Osteocyte (in vitro differentiated cells): ENCODE data around the gene PTAR1. TPM values are rescaled to one million over a fixed set of nuclear protein-coding genes. Genes with fewer than 3 reads are reported as not detected.

Source experiments
- DNase-seq: peaks from one replicate; pipeline ENCODE4 v3.0.0; 2021; ENCODE audit warnings: mixed read lengths; ENCODE audit not compliant: unreplicated experiment; ENCODE audit errors: extremely low spot score
- H3K27ac Mint-ChIP-seq: one replicate; pipeline ENCODE4 v1.8.0; 2021; ENCODE audit warnings: mild to moderate bottlenecking, mixed read lengths; ENCODE audit not compliant: unreplicated experiment
- H3K27me3 Mint-ChIP-seq: one replicate; pipeline ENCODE4 v1.8.0; 2021; ENCODE audit warnings: mixed read lengths; ENCODE audit not compliant: unreplicated experiment
- H3K36me3 Mint-ChIP-seq: one replicate; pipeline ENCODE4 v1.8.0; 2021; ENCODE audit warnings: mixed read lengths; ENCODE audit not compliant: unreplicated experiment
- H3K4me1 Mint-ChIP-seq: one replicate; pipeline ENCODE4 v1.8.0; 2021; ENCODE audit warnings: mixed read lengths; ENCODE audit not compliant: unreplicated experiment
- H3K4me3 Mint-ChIP-seq: one replicate; pipeline ENCODE4 v1.8.0; 2021; ENCODE audit warnings: mild to moderate bottlenecking, moderate library complexity, mixed read lengths; ENCODE audit not compliant: unreplicated experiment
- H3K9me3 Mint-ChIP-seq: one replicate; pipeline ENCODE4 v1.8.0; 2021; ENCODE audit warnings: mixed read lengths; ENCODE audit not compliant: unreplicated experiment
- total RNA-seq: library from RNA; stranded (reverse); gene quantifications from 2 replicates; pipeline ENCODE4 v1.2.1, GENCODE V29; 2021
- TF ChIP-seq, protein P1 (sequence below): fragments of 200-600 bp; sonication (generic); IDR thresholded peaks from 2 replicates; pipeline ENCODE4 v1.5.0; 2021; ENCODE audit warnings: antibody characterized with exemption, mild to moderate bottlenecking, moderate library complexity

The PTAR1 gene
- total RNA-seq, 1 donor from 2014 or later = 48.8 TPM

DNA sequence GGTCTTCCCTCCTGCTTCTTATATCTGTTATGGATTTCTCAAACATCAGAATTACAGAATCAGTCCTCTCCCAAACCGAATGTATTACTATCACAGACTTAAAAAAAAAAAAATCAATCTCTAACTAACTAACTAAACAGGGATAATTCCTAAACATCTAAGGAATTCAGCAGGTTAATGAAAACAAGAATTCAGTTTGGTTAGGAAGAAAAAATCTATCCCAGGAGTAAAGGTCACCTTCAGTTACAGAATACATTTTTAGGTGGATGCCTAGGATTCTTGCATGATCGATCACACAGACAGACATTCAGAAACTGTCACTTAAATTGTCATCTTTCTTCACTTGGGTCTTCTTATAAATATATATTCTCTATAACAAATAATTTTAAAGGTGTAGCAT is 11.5 kb downstream of the PTAR1 start:
- Mint-ChIP-seq H3K36me3 (peaks cover 29% of the 10 kb centered on the region), H3K4me1 (peaks cover 33% of the 10 kb centered on the region), H3K9me3 (no peaks in the 10 kb centered on the region), H3K27ac (peak overlapping the region; percentile 21), H3K4me3 (no peak overlapping the region), H3K27me3 (no peaks in the 10 kb centered on the region)
- DNase-seq = no peak
- TF ChIP-seq, protein P1, sequence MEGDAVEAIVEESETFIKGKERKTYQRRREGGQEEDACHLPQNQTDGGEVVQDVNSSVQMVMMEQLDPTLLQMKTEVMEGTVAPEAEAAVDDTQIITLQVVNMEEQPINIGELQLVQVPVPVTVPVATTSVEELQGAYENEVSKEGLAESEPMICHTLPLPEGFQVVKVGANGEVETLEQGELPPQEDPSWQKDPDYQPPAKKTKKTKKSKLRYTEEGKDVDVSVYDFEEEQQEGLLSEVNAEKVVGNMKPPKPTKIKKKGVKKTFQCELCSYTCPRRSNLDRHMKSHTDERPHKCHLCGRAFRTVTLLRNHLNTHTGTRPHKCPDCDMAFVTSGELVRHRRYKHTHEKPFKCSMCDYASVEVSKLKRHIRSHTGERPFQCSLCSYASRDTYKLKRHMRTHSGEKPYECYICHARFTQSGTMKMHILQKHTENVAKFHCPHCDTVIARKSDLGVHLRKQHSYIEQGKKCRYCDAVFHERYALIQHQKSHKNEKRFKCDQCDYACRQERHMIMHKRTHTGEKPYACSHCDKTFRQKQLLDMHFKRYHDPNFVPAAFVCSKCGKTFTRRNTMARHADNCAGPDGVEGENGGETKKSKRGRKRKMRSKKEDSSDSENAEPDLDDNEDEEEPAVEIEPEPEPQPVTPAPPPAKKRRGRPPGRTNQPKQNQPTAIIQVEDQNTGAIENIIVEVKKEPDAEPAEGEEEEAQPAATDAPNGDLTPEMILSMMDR = no peak

GRCh38 chr9:69746859-69747560 is 12.8 kb downstream of the PTAR1 start:
- H3K9me3 Mint-ChIP-seq = no peaks in the 10 kb centered on the region
- TF ChIP-seq, protein P1 = no peak

GRCh38 chr9:69745716-69746437 is 13.9 kb downstream of the PTAR1 start:
- TF ChIP-seq, protein P1 = peak; percentile 48
- H3K9me3 Mint-ChIP-seq = no peaks in the 10 kb centered on the region
- no peak overlapping the region for H3K27ac Mint-ChIP-seq
- H3K4me1 Mint-ChIP-seq = peaks cover 22% of the 10 kb centered on the region
- H3K27me3 Mint-ChIP-seq = no peaks in the 10 kb centered on the region
- DNase-seq = no peak
- H3K4me3 Mint-ChIP-seq = no peak overlapping the region
- H3K36me3 Mint-ChIP-seq = peaks cover 32% of the 10 kb centered on the region

More at GRCh38 chr9:69746859-69747560, 12.8 kb downstream of the PTAR1 start:
- Mint-ChIP-seq H3K4me1 (peaks cover 30% of the 10 kb centered on the region), H3K27me3 (no peaks in the 10 kb centered on the region), H3K36me3 (peaks cover 29% of the 10 kb centered on the region), H3K27ac (no peak overlapping the region), H3K4me3 (no peak overlapping the region)
- no peak for DNase-seq

DNA sequence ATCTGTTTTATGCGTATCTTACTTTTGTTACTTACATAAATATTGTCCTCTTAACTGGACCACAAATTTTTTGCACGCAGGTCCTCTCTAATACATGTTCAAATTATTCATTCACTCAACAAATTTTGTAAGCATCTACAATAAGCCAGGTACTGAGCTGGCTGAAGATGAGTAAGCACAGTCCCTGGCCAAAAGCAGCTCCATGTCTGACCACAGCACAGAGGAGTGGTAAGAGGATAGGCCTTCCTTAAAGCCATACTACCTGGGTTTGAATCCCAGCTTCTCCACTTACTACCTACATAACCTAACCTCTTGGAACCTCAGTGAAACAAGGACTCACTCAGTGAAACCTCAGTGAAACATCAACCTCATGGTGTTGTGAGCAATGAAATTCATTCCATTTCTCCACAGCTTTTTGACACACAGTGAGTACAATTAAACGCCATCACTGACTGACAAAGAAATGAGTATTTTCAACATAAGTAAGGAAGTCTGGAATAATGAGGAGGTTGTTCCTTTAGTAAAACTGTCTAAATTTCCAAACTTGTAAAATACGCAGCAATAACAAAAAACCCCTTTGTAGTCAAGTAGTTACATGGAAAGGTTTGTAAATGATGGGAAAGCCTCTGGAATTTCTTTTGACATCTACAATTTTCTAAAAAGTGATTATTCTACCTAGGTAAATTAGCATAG is 15.0 kb downstream of the PTAR1 start:
- Mint-ChIP-seq H3K4me3 (no peak overlapping the region), H3K36me3 (peaks cover 28% of the 10 kb centered on the region), H3K9me3 (no peaks in the 10 kb centered on the region), H3K27me3 (no peaks in the 10 kb centered on the region), H3K4me1 (peaks cover 20% of the 10 kb centered on the region), H3K27ac (no peak overlapping the region)
- no peak for DNase-seq
- TF ChIP-seq, protein P1 = no peak

GRCh38 chr9:69743930-69744329 is 15.9 kb downstream of the PTAR1 start:
- H3K4me1 Mint-ChIP-seq = peaks cover 14% of the 10 kb centered on the region
- H3K9me3 Mint-ChIP-seq = no peaks in the 10 kb centered on the region
- H3K36me3 Mint-ChIP-seq = peaks cover 35% of the 10 kb centered on the region

More at GRCh38 chr9:69743930-69744329, 15.9 kb downstream of the PTAR1 start:
- H3K27ac Mint-ChIP-seq = no peak overlapping the region
- no peak overlapping the region for H3K4me3 Mint-ChIP-seq
- TF ChIP-seq, protein P1 = no peak
- DNase-seq = no peak
- H3K27me3 Mint-ChIP-seq = no peaks in the 10 kb centered on the region
